ENCODE results near the gene SCYGR6. TPM values are rescaled to one million over a fixed set of nuclear protein-coding genes. Genes with fewer than 3 reads are reported as not detected.
"Not testable (repeated sequence)": the region's sequence is repeated elsewhere in the genome, so short reads cannot be mapped to it uniquely, and the experiment has no call there.

The SCYGR6 gene, protein sequence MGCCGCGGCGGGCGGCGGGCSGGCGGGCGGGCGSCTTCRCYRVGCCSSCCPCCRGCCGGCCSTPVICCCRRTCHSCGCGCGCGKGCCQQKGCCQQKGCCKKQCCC
- not detected in 2 replicates for total RNA-seq

DNA sequence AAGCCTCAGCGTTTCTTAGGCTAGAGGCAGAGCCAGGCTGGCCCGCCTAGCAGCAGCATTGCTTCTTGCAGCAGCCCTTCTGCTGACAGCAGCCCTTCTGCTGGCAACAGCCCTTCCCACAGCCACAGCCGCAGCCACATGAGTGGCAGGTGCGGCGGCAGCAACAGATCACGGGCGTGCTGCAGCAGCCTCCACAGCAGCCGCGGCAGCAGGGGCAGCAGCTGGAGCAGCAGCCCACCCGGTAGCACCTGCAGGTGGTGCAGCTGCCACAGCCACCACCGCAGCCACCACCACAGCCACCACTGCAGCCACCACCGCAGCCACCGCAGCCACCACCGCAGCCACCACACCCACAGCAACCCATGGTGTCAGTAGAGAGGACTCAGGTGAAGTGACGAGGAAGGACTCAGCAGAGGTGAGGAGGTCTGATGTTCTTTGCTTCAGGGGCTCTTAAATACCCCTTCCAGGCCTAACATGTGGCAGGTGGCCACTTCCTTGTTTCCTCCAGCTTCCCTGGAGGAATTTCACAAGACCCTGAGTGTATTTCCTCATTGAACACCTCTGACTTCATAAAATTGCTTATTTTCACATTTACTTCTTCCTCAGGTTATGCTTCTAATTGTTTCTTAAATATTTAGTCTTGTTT, at the start of gene SCYGR6:
TSS of gene SCYGR6 (minus strand) at position 364 of the 646 bp plus-strand sequence. CDS start at position 364, 0 bp downstream.
- intact Hi-C loops (cut with micrococcal nuclease): no loop called here

DNA sequence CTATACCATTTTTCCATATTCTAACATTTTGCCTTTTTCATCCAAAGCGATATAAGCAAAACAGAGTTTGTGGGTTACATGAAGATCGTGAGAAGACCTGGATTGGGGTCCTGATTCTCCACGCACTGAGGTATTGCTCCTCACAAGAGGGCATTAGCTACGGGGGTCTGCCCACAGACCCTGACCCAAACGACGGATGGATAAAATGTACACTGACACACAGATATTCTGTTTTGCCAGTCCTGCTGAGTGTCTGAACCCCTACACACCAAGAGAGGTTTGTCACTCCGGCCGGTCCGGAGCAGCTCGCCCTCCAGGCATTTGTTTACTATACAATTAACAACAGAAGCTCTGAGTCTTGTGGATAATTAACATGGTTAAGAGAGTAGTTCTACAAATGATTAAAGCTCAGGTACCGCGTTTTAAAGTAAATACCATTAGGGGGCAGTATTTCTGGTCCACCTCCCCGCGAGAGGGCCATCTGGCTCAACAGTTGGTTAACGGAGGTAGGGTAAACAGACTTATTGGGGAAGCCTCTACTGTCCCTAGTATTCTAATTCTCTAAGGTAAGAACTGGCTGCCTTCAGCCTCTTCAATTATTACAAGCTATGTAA, 49.6 kb upstream of the SCYGR6 start:
- intact Hi-C loops (cut with micrococcal nuclease): no loop called here

DNA sequence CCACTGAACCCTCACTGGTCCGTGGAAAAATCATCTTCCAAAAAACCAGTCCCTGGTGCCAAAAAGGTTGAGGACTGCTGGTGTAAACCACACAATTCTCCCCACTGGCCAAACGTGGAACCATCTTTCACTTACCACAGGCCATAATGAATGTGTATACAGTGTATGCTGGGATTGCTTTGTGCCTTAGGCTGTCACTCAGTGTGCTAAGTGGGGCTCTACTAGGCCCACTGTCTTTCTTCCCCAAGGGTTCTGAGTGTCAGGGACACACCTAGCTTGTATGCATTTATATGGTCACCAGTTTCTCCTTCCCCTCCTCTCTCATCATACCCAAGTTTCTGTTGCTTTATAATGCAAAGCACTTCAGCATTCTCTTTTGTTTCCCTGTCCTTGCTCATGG, 48.4 kb upstream of the SCYGR6 start:
- intact Hi-C loops (cut with micrococcal nuclease): no loop called here

DNA sequence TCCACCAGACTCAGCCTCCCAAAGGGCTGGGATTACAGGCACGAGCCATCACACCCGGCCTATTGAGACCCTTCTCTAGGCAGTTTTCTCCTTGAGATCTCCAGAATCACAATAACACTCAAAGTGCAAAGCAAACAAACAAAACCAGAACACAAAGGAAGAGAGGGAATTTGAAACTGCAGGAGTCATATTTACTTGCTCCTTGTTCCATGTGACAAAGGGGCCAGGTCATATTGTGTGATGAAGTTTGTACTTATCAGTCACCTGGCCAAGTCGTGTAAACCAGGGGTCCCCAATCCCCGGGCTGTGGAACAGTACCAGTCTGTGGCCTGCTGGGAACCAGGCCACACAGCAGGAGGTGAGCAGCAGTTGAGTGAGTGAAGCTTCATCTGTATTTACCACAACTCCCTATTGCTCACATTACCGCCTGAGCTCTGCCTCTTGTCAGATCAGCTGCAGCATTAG, 47.7 kb upstream of the SCYGR6 start:
- intact Hi-C loops (cut with micrococcal nuclease): no loop called here

DNA sequence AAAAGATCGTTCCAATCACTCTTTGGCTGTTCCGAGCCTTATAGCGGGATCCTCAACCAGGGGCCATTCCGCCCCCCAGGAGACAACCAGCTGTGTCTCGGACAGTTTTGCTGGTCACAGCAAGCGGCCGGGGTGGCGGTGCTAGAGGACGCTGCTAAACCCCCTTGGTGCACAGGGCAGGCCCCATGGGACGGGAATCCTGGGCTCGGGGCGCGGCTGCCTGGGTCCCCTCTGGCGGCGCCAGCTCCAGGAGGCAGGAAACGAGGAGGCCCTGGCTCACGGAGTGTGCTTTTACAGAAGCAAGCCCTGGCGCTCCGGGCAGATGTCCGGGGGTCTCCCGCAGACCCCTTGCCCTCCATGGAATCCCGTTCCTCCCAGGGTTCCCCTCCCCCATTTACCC, 43.3 kb upstream of the SCYGR6 start:
- intact Hi-C loops (cut with micrococcal nuclease): loop anchor here (5.0 kb wide), 1 partner anchor 296 kb away; the partner anchor contains the start of gene AGFG1

DNA sequence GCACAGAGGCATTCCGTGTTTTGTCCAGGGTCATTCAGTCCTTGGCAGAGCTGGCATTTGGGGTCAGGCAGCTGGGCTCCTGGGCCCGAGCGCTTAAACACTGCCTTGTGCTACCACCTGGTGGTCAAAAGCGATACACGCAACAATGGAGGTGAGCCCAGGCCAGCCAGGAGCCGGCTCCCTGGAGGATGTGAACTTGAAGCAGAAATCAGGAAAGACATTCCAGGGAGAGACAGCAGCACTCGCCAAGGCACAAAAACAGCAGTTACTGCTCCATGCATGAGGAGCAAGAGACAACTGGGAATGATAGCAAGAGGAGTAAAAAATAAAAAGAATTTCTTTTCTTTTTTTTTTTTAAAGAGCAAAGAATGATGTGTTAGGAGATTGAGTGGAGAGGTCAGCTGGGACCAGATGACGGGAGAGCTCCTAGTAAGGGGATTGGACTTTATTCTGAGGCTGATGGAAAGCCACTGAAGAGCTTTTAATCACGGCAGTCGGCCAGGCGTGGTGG, 41.9 kb upstream of the SCYGR6 start:
- intact Hi-C loops (cut with micrococcal nuclease): loop anchor here (1.0 to 5.0 kb wide), 4 partner anchors 108 to 528 kb away; partner anchors contain the start of gene AGFG1

DNA sequence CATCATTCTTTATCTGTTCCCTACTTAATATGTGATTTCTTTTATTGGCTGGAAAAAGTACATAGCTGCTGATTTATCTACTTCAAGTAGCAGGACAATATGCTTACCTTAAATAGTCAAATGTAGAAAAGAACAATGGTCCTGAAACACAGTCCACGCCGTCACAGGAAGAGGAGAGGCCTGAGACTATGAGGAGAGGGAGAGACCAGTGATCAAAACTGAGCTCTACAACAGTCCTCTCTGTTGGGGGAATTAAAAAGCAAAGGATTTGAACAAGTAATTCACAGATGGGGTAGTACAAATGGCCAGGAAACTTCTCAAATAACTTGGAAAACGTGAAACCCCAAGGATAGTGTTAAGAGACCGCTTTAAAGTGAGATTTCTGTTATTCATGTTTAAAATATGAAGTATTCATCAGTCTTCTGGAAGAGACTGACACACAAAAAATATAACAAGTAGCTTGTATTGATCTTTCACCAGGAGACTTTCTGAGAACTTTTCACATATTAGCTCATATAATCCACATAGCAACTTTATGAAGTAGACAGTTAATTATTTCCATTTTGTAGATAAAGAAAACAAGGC, 41.3 kb upstream of the SCYGR6 start:
- intact Hi-C loops (cut with micrococcal nuclease): loop anchor here (1.0 to 5.0 kb wide), 4 partner anchors 108 to 528 kb away; partner anchors contain the start of gene AGFG1

DNA sequence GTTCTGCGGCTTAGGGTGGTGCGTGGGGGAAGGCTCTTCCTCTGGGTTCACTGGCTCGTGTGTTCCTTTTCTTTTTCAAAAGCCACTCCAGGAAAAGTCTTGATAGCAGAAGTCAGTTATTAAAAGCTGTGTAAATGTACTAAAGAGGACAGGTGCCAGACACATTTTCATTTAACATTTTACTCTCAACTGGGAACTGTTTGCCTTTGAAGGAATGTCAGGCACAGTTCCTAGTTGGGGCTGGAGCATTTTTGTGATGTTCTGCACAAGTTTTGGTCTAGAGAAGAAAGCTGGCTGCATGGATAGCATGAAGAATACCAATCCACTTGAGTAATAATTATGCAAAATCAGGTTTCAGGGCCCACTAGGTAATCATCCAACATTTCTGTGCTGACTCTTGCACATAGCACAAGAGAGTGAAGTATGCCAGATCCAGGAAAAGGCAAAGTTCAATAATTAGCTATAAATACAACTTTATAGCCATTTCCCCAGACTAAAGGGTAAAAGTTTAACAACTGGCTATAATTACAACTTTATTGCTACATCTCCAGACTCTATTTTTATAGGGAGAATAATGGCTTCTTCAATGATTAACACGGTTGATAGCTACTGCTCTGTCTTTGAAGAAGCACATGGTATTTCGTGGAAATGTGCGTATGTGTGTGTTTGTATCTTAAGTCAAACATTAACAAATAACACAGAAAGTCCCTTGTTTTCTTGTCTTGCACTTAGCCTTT, 37.4 kb upstream of the SCYGR6 start:
- intact Hi-C loops (cut with micrococcal nuclease): no loop called here

DNA sequence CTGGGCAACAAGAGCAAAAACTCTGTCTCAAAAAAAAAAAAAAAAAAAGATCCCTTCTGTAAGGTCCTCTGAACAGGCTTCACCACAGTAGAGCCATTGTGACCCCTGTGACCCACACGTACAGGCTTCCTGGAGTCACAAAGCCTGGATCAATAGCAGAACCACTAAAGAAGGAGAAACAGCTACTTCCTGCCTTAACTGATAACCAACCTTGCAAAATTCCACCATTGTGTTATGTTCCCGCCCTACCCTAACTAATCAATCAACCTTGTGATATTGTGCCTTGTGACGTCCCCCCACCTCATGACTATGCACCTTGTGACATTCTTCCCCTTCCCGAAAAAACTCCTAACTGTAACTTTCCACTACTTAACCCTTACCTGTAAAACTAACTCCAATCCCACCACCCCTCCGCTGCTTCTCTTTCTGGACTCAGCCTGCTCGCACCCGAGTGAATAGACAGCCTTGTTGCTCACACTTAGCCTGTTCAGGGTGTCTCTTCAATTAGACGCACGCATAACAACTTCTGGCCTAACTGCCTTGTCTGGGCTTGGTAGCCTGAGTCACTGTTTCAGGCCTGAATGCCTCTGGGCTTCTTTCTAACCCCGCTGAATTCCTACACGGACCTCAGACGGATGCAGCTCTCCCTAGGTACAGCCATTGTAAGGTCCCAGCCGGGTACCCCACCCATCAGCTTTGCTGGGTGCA, 35.0 kb upstream of the SCYGR6 start:
- intact Hi-C loops (cut with micrococcal nuclease): no loop called here

DNA sequence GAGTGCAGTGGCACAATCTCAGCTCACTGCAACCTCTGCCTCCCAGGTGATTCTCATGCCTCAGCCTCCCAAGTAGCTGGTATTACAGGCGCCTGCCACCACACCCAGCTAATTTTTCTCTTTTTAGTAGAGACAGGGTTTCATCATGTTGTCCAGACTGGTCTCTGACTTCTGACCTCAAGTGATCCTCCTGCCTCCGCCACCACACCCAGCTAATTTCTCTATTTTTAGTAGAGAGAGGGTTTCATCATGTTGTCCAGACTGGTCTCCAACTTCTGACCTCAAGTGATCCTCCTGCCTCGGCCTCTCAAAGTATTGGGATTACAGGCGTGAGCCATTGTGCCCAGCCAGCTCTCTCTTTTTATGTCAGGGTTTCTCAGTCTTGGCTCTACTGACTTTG, 31.7 kb upstream of the SCYGR6 start:
- intact Hi-C loops (cut with micrococcal nuclease): not testable (repeated sequence)

DNA sequence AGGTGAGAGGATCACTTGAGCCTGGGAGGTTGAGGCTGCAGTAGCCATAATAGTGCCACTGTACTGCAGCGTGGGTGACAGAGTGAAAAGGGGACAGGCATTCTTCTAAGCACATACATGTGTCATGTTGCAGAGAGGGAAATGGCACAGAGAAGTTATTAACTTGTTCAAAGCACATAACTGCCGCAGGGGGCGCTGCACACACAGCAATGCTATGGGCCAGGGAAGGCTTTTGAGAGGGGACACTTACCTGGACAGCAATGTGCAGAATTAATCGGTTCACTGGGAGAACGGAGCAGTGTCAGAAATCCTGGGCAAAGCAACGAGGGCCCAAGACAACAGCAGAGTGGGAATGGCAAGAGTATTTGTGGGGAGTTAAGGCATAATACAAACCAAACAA, 23.5 kb upstream of the SCYGR6 start:
- intact Hi-C loops (cut with micrococcal nuclease): no loop called here

DNA sequence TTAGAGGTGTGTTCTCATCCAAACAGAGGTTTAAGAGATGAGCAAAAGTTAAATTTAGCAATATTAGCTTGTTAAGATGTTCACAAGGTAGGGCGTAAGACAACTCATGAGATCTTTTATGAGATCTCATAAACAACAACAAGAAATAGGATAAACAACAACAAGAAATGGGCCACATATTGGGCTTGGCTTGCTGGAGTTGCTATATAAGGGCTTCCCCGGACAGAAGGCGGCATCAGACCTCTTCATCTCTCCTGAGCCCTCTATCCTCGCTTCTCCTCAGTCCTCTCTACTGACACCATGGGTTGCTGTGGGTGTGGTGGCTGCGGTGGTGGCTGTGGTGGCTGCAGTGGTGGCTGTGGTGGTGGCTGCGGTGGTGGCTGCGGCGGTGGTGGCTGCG, 21.0 kb upstream of the SCYGR6 start, which contains the start of gene SCYGR8:
TSS of gene SCYGR8 (plus strand) at position 301 of the 400 bp plus-strand sequence. CDS start at position 301, 0 bp downstream.
- intact Hi-C loops (cut with micrococcal nuclease): no loop called here

DNA sequence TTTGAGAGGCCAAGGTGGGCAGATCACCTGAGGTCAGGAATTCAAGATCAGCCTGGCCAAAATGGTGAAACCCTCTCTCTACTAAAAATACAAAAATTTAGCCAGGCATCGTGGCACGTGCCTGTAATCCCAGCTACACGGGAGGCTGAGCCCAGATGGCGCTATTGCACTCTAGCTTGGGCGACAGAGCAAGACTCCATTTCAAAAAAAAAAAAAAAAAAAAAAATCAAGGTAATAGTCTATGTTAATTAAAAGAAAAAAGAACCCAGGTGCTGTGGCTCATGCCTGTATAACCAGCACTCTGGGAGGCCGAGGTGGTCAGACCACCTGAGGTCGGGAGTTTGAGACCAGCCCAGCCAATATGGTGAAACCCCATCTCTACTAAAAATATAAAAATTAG, 16.1 kb upstream of the SCYGR6 start:
- intact Hi-C loops (cut with micrococcal nuclease): not testable (repeated sequence)

DNA sequence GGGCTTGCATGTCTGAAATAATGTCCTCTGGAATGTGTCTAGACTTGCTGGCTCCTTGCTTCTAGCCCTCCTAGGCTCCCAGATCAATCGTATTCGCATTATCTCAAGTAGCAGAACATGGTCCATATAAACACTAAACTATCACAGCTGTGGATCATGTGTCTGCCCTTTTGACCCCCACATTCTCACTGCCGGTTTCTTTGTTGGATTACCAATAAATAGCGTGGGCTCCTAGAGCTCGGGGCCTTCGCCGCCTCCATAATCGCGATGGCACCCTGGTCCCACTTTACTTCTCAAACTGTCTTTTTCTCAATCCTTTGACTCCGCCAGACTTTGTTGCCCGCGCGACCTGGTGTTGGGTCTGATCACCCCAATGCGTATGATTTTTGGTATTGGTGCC, 14.8 kb upstream of the SCYGR6 start:
- intact Hi-C loops (cut with micrococcal nuclease): no loop called here

DNA sequence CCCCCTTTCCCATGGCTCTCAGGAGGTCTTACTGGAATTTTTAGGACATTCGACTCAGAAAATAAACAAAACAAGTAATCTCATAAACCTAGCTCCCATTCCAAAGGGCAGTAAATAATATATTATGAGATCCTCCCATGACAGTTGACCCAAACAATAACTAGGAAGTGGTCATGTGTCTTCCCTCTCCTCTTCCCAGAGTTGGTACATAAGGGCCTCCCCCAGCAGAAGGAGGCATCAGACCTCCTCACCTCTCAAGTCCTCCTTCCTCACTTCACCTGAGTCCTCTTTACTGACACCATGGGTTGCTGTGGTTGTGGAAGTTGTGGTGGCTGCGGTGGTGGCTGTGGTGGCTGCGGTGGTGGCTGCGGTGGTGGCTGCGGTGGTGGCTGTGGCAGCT, 3.5 kb upstream of the SCYGR6 start, which contains the start of gene SCYGR7:
TSS of gene SCYGR7 (plus strand) at position 301 of the 400 bp plus-strand sequence. CDS start at position 301, 0 bp downstream.
- intact Hi-C loops (cut with micrococcal nuclease): no loop called here

DNA sequence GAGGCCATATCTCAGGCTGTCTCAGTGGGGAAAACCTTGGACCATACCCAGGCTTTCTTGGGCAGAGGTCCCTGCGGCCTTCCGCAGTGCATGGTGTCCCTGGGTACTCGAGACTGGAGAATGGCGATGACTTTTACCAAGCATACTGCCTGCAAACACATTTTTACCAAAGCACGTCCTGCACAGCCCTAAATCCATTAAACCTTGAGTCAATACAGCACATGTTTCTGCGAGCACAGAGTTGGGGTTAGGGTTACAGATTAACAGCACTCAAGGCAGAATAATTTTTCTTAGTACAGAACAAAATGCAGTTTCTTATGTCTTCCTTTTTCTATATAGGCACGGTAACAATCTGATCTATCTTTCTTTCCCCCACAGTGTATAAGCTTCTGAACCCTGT, 1.7 kb downstream of the SCYGR6 start:
- intact Hi-C loops (cut with micrococcal nuclease): not testable (repeated sequence)

DNA sequence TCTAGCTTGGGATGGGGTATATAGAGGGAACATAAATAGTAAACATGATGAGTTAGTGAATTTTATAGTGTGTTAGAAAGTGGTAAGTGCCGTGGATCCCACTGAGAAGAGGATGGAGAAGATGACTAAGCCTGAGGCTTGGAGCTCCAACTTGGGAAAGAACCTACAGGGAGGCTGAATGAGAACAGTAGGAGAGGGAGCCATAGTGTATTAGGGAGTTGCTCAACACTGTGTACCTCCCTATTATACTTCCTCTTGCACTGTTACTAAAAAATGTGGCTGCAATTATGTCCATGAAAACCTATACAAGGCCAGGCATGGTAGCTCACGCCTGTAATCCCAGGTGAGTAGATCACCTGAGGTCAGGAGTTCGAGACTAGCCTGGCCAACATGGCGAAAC, 3.9 kb downstream of the SCYGR6 start:
- intact Hi-C loops (cut with micrococcal nuclease): no loop called here

DNA sequence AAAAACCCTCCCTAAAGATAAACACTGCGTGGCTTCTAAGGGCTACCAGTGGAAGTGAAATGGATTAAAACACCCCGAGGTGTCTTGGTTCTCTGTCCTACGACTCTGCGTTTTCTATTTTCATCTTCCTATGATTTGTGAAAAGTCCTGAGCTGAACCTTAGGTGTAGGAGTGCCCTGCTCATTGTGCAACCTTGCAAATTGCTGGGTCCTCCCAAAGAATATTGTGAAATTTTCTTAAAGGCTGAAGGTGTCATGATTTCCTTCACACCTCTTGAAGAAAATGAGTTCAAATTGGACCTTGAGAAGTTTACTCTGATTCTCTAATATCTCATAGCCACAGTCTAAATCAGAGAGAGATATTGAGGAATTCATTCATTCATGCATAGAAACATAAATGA, 4.9 kb downstream of the SCYGR6 start:
- intact Hi-C loops (cut with micrococcal nuclease): no loop called here

DNA sequence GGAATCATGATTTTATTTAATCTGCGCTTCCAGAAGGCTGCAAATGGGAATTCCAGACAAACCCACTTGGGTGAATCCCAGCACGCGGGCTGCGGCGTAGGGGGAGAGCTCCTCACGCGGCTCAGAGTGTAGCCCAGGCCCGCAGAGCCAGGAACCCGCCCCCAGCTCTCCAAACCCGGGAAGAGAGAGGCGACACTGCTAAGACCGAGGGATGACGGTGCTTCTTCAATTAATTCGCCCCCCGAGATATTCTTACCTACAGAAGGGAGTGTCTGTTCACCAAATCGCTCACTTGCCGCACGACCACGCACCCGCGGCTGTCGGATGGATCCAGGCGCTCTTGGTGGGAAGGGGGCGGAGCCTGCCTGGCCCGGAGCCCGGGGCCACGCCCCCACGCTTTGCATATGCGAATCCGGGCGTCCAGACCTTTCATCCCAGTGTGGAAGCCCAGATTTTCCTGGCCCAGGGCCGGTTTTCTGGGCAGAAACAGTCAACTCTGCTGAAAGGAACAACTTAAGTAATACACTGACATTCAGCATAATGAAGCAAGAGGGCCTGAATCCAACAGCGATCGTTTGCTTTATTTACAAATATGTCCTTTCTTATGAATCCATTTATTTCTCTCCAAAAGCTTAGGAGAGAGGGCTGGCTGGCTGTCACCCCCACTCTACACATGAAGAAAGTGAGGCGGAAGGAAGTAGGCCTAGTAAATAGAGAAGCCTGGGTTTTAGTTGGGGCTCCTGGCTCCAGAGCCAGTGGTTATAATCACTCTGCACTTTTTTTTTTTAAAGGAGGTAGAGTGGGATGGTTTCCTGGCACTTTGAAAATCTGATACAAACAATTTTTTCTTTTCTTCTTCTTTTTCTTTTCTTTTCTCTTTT, 6.6 kb downstream of the SCYGR6 start, which contains the start of gene SLC19A3:
TSS of gene SLC19A3 (minus strand) at position 342 of the 881 bp plus-strand sequence. CDS start 15,710 bp downstream, outside the sequence.
- intact Hi-C loops (cut with micrococcal nuclease): no loop called here

Data from T-helper 2 cell treated with Interferon-gamma antibody and Interleukin-4, amounts not matched to agents 100 ng/mL and 5 ng/mL, for 36 hours (primary cell).